Stimulated activated CD8-positive, alpha-beta memory T cell treated with anti-CD3 and anti-CD28 coated beads, Interleukin-7, amount 100 ng/mL, for 4 hours (primary cell): ENCODE data around the gene SYT15.
"Not testable (repeated sequence)": the region's sequence is repeated elsewhere in the genome, so short reads cannot be mapped to it uniquely, and the experiment has no call there.

Source experiments
- DNase-seq, 2 donors: peaks; one replicate each; pipeline ENCODE4 v3.0.0-alpha.2; 2020; ENCODE audit warnings: low read depth in 2 of 2

SYT15 gene

GRCh38 chr10:46588221-46588620 is 9.3 kb downstream of the SYT15 start:
- not testable (repeated sequence) for DNase-seq

GRCh38 chr10:46589589-46589988 is 10.7 kb downstream of the SYT15 start:
- DNase-seq = not testable (repeated sequence)

GRCh38 chr10:46591053-46591452 is 12.1 kb downstream of the SYT15 start:
- not testable (repeated sequence) for DNase-seq

DNA sequence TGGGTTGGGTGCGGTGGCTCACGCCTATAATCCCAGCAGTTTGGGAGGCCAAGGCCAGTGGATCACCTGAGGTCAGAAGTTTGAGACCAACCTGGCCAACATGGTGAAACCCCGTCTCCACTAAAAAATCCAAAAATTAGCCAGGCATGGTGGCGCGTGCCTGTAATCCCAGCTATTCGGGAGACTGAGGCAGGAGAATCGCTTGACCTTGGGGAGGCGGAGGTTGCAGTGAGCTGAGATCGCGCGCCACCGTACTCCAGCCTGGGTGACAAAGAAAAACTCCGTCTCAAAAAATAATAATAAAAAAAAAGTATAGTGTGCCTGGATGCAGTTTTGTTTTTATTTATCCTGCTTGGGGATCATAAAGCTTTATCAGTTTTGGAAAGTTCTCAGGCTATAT is 14.4 kb downstream of the SYT15 start:
- not testable (repeated sequence) for DNase-seq

DNA sequence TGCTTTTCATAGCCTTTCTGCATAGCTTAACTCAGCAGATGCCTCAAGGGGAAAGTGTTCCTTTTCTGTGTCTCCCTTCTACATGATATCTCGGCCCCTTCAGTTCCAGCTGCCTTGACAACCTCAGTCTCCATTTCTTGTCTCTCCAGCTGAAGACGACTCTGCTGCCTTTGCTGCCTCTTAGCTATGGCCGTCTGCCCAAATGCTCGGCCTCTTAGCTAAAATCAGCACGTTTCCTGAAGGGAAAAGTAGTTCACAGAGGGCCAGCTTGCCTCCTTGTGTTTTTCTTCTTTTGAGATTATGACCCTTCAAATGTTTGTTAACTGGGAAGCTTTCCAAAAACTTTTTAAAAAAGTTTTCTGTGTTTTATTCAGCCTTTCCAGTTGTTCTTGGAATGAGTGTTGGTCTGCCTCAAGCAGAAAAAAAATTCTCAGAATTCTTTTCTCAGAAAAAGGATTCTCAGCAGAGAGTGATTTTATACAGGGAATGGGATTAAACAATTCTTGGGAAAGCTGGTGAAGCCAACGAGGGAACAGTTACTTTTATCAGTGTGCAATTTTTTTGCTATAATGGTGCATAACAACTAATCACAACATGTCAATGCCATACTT is 15.6 kb downstream of the SYT15 start:
- not testable (repeated sequence) for DNase-seq

DNA sequence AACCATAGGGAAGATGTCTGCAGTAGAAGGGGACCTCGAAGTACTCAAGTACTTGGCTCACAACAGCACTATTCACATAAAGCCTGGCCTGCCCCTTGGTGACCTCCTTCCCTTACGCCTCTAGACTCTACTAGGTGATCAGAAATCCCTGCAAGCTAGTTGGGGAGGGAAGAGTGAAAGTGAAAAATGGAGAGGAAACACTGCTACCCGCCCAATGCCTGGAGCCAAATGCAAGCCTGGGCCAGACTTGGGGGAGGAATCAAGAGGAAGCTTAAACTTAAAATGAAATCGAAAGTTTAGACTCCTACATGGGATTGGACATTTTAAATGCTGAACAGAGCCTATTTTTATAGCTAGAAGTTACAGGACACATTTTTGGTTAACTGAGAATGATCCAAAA is 17.6 kb downstream of the SYT15 start:
- not testable (repeated sequence) for DNase-seq

- peak in 1 of 2 donors; percentile 1 for DNase-seq
These were observed 18.8 kb downstream of the SYT15 start for GRCh38 chr10:46597616-46598246.

DNA sequence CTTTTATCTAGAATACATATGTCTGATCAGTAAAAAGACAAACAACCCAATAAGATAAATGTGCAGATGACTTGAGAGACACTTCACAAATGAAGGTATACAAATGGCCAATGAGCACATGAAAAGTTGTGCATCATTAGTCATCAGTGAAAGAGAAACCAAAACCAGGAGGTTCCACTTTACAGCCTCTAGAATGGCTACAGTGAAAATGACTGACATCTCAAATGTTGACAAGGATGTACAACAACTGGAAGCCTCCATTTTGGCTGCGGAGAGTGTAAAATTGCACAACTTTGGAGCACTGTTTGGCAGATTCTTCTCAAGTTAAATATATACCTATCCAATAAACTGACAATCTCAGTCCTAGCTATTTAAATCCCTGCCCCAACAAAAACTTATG is 21.6 kb downstream of the SYT15 start:
- DNase-seq = not testable (repeated sequence)

GRCh38 chr10:46615540-46615939 is 36.6 kb downstream of the SYT15 start:
- DNase-seq = not testable (repeated sequence)

- not testable (repeated sequence) for DNase-seq
These were observed 37.3 kb downstream of the SYT15 start for GRCh38 chr10:46616227-46616626.

- not testable (repeated sequence) for DNase-seq
These were observed 38.2 kb downstream of the SYT15 start for GRCh38 chr10:46617134-46617533.

DNA sequence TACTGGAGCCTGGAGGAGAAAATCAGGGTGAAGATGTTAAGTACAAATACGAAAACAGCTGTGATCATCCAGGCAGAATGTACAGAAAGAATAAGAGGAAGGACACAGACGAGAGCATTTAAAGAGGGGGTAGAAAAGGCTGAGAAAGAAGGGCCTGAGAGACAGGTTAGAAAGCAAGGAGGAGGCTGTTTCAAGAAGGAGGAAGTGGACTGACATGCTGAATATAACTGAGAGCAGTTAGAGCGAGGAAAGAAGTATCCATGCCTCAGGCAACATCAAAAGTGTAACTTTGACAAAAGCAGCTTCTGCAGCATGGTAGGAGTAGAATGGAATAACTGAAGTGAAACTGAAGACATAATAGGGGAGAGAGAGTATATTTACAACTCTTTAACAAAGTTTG is 39.0 kb downstream of the SYT15 start:
- not testable (repeated sequence) for DNase-seq

GRCh38 chr10:46623899-46624654 is 45.1 kb downstream of the SYT15 start:
- DNase-seq = not testable (repeated sequence)

GRCh38 chr10:46629805-46630204 is 50.9 kb downstream of the SYT15 start:
- DNase-seq = not testable (repeated sequence)

DNA sequence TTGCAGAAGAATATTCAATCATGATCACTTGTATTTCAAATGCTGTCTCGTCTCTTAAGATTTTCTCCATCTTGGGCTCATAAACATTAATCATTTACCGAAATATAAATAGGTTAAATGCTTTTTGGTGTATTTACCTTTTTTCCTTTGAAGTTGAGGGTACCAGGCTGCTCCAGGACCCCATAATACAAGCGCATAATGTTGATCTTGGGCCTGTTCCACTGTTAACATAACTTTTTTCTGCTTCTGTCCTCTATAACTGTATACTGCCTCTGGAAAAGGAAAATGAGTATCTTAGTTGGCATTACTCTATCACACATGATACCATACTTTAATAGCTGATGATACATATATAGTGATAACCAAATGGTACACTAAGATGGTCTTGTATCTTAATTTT is 51.9 kb downstream of the SYT15 start:
- DNase-seq = not testable (repeated sequence)

DNA sequence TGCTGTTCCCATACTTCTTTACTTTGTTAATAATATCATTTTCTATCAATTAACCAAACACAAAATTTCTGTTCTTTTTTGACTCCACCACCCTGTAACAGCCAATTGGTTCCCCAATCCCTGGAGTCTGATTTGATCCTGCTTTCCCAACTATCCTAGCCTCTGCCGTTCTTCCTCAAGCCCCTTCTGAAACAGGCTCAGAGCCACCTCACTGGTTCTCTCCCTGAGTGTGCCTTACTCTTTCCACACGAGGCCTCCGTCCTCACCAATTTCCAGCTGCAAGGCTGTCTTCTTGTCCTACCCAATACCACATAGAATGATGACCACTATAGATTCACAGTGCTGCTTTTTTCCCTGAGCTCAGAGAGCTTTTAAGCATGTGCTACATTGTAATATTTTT is 52.8 kb downstream of the SYT15 start:
- DNase-seq = not testable (repeated sequence)

GRCh38 chr10:46634698-46635097 is 55.8 kb downstream of the SYT15 start:
- DNase-seq = not testable (repeated sequence)

- not testable (repeated sequence) for DNase-seq
These were observed 56.5 kb downstream of the SYT15 start for GRCh38 chr10:46635364-46635959.

DNA sequence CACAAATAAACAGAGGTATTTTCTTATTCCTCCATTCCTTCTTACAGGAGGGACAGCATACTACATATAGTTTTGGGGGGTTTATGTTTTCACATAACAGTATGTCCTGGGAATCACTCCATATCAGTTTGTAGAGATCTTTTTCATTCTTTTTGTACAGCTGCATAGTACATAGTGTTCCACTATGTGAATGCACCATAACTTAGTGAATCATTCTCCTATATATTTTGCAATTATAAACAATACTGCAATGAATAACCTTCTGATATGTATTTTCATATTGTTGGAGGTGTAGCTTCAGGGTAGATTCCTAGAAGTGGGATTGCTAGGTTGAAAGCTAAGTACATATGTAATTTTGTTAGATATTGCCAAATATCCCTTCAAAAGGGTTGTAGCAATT is 61.1 kb downstream of the SYT15 start:
- DNase-seq = not testable (repeated sequence)
